ENCODE measurements around the gene NPW.
A peak's percentile ranks its signal among the peaks of the same experiment; 100 is the strongest.

GRCh38 chr16:1991948-1992703, 27.5 kb upstream of the NPW start:
- TF ChIP-seq RAD21 (IDR thresholded peaks at IDR 0.05; ENCODE audit: low read depth) = no peak
- TF ChIP-seq CREB1 (IDR thresholded peaks at IDR 0.05; ENCODE audit: low read depth) = no peak
- TF ChIP-seq TCF12 (IDR thresholded peaks at IDR 0.05; ENCODE audit: low read depth) = no peak
- no peak for TF ChIP-seq YY1 (IDR thresholded peaks at IDR 0.05; ENCODE audit: low read depth)
- no peak for TF ChIP-seq TAF1 (IDR thresholded peaks at IDR 0.05; ENCODE audit: low read depth)
- peak; percentile 97 for TF ChIP-seq MAX (IDR thresholded peaks at IDR 0.05)
- TF ChIP-seq ZBTB7A (IDR thresholded peaks at IDR 0.05; ENCODE audit: low read depth) = no peak
